GM10248 (cell line): Measurements from ENCODE around the gene NFYA.
A peak's percentile ranks its signal among the peaks of the same experiment; 100 is the strongest.

Source experiments
- CTCF ChIA-PET: fragments of 300-600 bp; sonication (Branson Sonifier 250); formaldehyde crosslinking; extraction: SDS; loops from one replicate; lab custom pipeline; 2021; ENCODE audit warnings: antibody characterized with exemption; lab: Yijun Ruan, JAX
- POLR2A ChIA-PET: fragments of 350-650 bp; sonication (Branson Sonifier 250); formaldehyde crosslinking; extraction: SDS; loops from one replicate; lab custom pipeline; 2020; ENCODE audit warnings: antibody characterized with exemption; lab: Yijun Ruan, JAX
- DNase-seq: peaks from one replicate; pipeline ENCODE4 v3.0.0; 2012; ENCODE audit errors: extremely low spot score
- CTCF ChIP-seq: IDR thresholded peaks from 2 replicates; pipeline ENCODE4 v1.5.1; 2012; ENCODE audit warnings: mild to moderate bottlenecking, low read depth; ENCODE audit errors: extremely low read depth, missing control alignments, control extremely low read depth

NFYA gene

GRCh38 chr6:41073203-41073967 lies 611 bp downstream of the NFYA start:
- peak; percentile 28 for TF ChIP-seq CTCF
- peak; percentile 72 for DNase-seq
- POLR2A ChIA-PET = no interaction called here
- CTCF ChIA-PET = interaction anchor here (0.6 to 1.3 kb wide), 4 partner anchors 13 to 108 kb away, joined by 3 to 4 read pairs (median 4); no protein-coding TSS in a partner anchor

GRCh38 chr6:41073968-41074691 lies 1.4 kb downstream of the NFYA start:
- POLR2A ChIA-PET = no interaction called here
- CTCF ChIA-PET = interaction anchor here (1.0 kb wide), 2 partner anchors 19 to 38 kb away, joined by 3 read pairs; no protein-coding TSS in a partner anchor
- TF ChIP-seq CTCF = no peak
- no peak for DNase-seq

- no peak for TF ChIP-seq CTCF
- ChIA-PET POLR2A (no interaction called here), CTCF (interaction anchor here (0.9 to 2.3 kb wide), 7 partner anchors 8 to 245 kb away, joined by 3 to 12 read pairs (median 4); no protein-coding TSS in a partner anchor)
- DNase-seq = no peak
Measured at GRCh38 chr6:41074692-41075436, 2.1 kb downstream of the NFYA start.

GRCh38 chr6:41075651-41076626 lies 3.2 kb downstream of the NFYA start:
- ChIA-PET POLR2A (no interaction called here), CTCF (interaction anchor here (0.7 to 2.3 kb wide), 8 partner anchors 9 to 244 kb away, joined by 3 to 12 read pairs (median 4); no protein-coding TSS in a partner anchor)
- no peak for TF ChIP-seq CTCF
- DNase-seq = no peak

GRCh38 chr6:41077536-41077935 lies 4.8 kb downstream of the NFYA start:
- no peak for DNase-seq
- POLR2A ChIA-PET = no interaction called here
- CTCF ChIA-PET = interaction anchor here (1.3 kb wide), 1 partner anchor 32 kb away, joined by 3 read pairs; no protein-coding TSS in a partner anchor
- no peak for TF ChIP-seq CTCF
